ENCODE measurements around the gene STK33.

Gene STK33

GRCh38 chr11:8442301-8442700 is 151.7 kb downstream of the STK33 start:
- no peak for TF ChIP-seq CTCF (IDR thresholded peaks at IDR 0.05; ENCODE audit: control extremely low read depth, extremely low read depth, low read depth, missing control alignments)
- ChIA-PET CTCF (no interaction called here), POLR2A (no interaction called here)
- no peak for DNase-seq (ENCODE audit: extremely low spot score)

- ChIA-PET POLR2A (no interaction called here), CTCF (interaction anchor here (2.0 kb wide), 1 partner anchor 10 kb away, joined by 4 read pairs; no protein-coding TSS in a partner anchor)
- no peak for DNase-seq (ENCODE audit: extremely low spot score)
These were observed 153.4 kb downstream of the STK33 start for GRCh38 chr11:8440649-8441048.

GRCh38 chr11:8429483-8429882 is 164.5 kb downstream of the STK33 start:
- TF ChIP-seq CTCF (IDR thresholded peaks at IDR 0.05; ENCODE audit: control extremely low read depth, extremely low read depth, low read depth, missing control alignments) = no peak
- CTCF ChIA-PET = no interaction called here
- no peak for DNase-seq (ENCODE audit: extremely low spot score)
- POLR2A ChIA-PET = no interaction called here

More at GRCh38 chr11:8440649-8441048, 153.4 kb downstream of the STK33 start:
- no peak for TF ChIP-seq CTCF (IDR thresholded peaks at IDR 0.05; ENCODE audit: control extremely low read depth, extremely low read depth, low read depth, missing control alignments)

- POLR2A ChIA-PET = no interaction called here
These were observed 168.0 kb downstream of the STK33 start for GRCh38 chr11:8426076-8426475.

GRCh38 chr11:8415195-8415594 is 178.8 kb downstream of the STK33 start:
- DNase-seq (ENCODE audit: extremely low spot score) = no peak
- POLR2A ChIA-PET = no interaction called here
- CTCF ChIA-PET = interaction anchor here (1.2 kb wide), 1 partner anchor 22 kb away, joined by 3 read pairs; no protein-coding TSS in a partner anchor
- TF ChIP-seq CTCF (IDR thresholded peaks at IDR 0.05; ENCODE audit: control extremely low read depth, extremely low read depth, low read depth, missing control alignments) = no peak

More at GRCh38 chr11:8426076-8426475, 168.0 kb downstream of the STK33 start:
- CTCF ChIA-PET = no interaction called here
- no peak for TF ChIP-seq CTCF (IDR thresholded peaks at IDR 0.05; ENCODE audit: control extremely low read depth, extremely low read depth, low read depth, missing control alignments)
- no peak for DNase-seq (ENCODE audit: extremely low spot score)

- no peak for DNase-seq (ENCODE audit: extremely low spot score)
- ChIA-PET POLR2A (no interaction called here), CTCF (interaction anchor here (1.1 kb wide), 1 partner anchor 9 kb away, joined by 5 read pairs; no protein-coding TSS in a partner anchor)
- TF ChIP-seq CTCF (IDR thresholded peaks at IDR 0.05; ENCODE audit: control extremely low read depth, extremely low read depth, low read depth, missing control alignments) = no peak
These were observed 185.7 kb downstream of the STK33 start for GRCh38 chr11:8408151-8408941.
